Right lobe of liver (tissue), 6 donors: ENCODE data around the gene CLEC3A. TPM values are rescaled to one million over a fixed set of nuclear protein-coding genes. Genes with fewer than 3 reads are reported as not detected.

Source experiments
- ATAC-seq, 4 donors: fragments of 200-7000 bp; cut with Tn5 transposase; one replicate each; pipeline ENCODE4 v1.9.1; 2020; ENCODE audit warnings: mild to moderate bottlenecking in 4 of 4, moderate library complexity in 4 of 4
- DNase-seq, 3 donors: peaks; one replicate each; pipeline ENCODE4 v3.0.0-alpha.2; 2020
- H3K27ac ChIP-seq, 3 donors: fragments of 200-600 bp; one replicate each; pipeline ENCODE4 v1.8.0; 2022
- H3K27me3 ChIP-seq, 2 donors: fragments of 200-600 bp; one replicate each; pipeline ENCODE4 v1.8.0; 2022
- H3K36me3 ChIP-seq, 4 donors: fragments of 200-600 bp; sonication (generic) in 1 of 4; one replicate each; pipeline versions ENCODE4 v1.5.1 to v1.8.0; 2017 to 2022; ENCODE audit warnings: control low read depth in 1 of 4
- H3K4me1 ChIP-seq, 4 donors: fragments of 200-600 bp; sonication (generic) in 1 of 4; one replicate each; pipeline versions ENCODE4 v1.5.1 to v1.8.0; 2017 to 2022; ENCODE audit warnings: control low read depth in 1 of 4
- H3K4me3 ChIP-seq, 3 donors: fragments of 200-600 bp; one replicate each; pipeline ENCODE4 v1.8.0; 2022
- H3K9me3 ChIP-seq, 4 donors: fragments of 200-600 bp; sonication (generic) in 1 of 4; one replicate each; pipeline versions ENCODE4 v1.5.1 to v1.8.0; 2017 to 2022; ENCODE audit warnings: control low read depth in 1 of 4
- POLR2A ChIP-seq: fragments of 450-650 bp; IDR thresholded peaks from one replicate; pipeline ENCODE4 v1.6.1; 2017; ENCODE audit warnings: antibody characterized with exemption, mild to moderate bottlenecking
- WGBS: methylation state at CpG from one replicate; pipeline ENCODE4 v1.1.6; 2018; ENCODE audit warnings: low coverage, low lambda C conversion rate; ENCODE audit not compliant: insufficient coverage; ENCODE audit errors: missing lambda C conversion rate; 5-methylcytosine and 5-hydroxymethylcytosine counted together
- intact Hi-C, 2 donors: fragments of 100-400 bp; cut with DNase I; formaldehyde crosslinking; loops; one replicate each; pipeline versions ENCODE4 v1.11.2 to v1.14.1; 2022
- total RNA-seq, 6 experiments: library from RNA; depleted of rRNA in 2 of 6; stranded (reverse); fragments of >200 nt in 2 of 6; fragmentation: NEBNext Ultra II Directional in 3 of 6; extraction: Animal tissue kit (Norgen Biotek cat#: 25700) in 3 of 6; gene quantifications; one replicate each; pipeline versions ENCODE4 v1.1.0 to v1.2.4, GENCODE V29; 2016 to 2023
- TF ChIP-seq, protein P1 (sequence below), 4 donors: fragments of 200-600 bp in 3 of 4; fragments of 450-650 bp in 1 of 4; IDR thresholded peaks; one replicate each; pipeline versions ENCODE4 v1.5.1 to v1.8.0; 2016 to 2022; ENCODE audit warnings: antibody characterized with exemption in 4 of 4, mild to moderate bottlenecking in 2 of 4
- donor health status: DM: no; HTN: yes; CAD: no.
- donor health status: DM: no; HTN: no; CAD: no.
- donor health status: DM: no; HTN: no; CAD: no.
- donor health status: DM: no; HTN: yes; CAD: no.
- donor health status: DM: no; HTN: yes; CAD: no.

Gene CLEC3A
- total RNA-seq, 6 experiments from 2014 or later = not detected

DNA sequence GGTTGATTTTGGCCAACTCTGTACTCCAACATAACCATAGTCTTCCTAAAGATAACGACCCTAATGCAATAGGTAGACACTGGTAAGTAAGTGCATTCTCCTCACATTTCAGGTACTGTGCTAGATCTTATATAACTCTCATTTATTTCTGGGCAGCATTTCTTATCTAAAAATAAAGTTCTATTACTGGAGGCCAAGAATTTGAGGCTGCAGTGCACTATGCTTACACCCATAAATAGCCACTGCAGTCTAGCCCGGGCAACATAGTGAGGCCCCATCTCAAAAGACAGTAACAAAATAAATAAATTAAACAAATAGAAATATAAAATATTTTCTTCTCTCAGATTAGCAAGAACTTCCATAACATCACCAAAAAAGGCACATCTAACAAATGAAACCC lies 12.7 kb downstream of the CLEC3A start:
- 40% methylated on average over 2 of the region's 2 CpGs for WGBS
- no peaks in the 10 kb centered on the region for H3K36me3 ChIP-seq
- ATAC-seq = no peak

DNA sequence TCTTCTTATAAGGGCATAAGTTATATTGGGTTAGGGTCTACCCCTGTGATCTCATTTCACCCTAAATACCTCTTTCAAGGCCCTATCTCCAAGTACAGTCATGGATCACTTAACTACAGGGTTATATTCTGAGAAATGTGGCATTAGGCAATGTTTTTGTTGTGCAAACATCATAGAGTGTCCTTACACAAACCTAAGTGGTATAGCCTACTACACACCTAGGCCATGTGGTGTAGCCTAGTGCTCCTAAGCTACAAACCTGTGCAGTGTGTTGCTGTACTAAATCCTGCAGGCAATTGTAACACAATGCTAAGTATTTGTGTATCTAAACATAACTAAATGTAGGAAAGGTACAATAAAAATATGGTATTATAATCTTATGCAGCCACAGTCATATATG lies 18.0 kb downstream of the CLEC3A start:
- H3K4me3 ChIP-seq = no peak overlapping the region
- no peak for TF ChIP-seq POLR2A
- TF ChIP-seq, protein P1, sequence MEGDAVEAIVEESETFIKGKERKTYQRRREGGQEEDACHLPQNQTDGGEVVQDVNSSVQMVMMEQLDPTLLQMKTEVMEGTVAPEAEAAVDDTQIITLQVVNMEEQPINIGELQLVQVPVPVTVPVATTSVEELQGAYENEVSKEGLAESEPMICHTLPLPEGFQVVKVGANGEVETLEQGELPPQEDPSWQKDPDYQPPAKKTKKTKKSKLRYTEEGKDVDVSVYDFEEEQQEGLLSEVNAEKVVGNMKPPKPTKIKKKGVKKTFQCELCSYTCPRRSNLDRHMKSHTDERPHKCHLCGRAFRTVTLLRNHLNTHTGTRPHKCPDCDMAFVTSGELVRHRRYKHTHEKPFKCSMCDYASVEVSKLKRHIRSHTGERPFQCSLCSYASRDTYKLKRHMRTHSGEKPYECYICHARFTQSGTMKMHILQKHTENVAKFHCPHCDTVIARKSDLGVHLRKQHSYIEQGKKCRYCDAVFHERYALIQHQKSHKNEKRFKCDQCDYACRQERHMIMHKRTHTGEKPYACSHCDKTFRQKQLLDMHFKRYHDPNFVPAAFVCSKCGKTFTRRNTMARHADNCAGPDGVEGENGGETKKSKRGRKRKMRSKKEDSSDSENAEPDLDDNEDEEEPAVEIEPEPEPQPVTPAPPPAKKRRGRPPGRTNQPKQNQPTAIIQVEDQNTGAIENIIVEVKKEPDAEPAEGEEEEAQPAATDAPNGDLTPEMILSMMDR (IDR thresholded peaks at IDR 0.05) = no peak
- intact Hi-C loops = no loop called here
- H3K4me1 ChIP-seq = no peaks in the 10 kb centered on the region
- H3K27ac ChIP-seq = no peak overlapping the region
- no peaks in the 10 kb centered on the region for H3K27me3 ChIP-seq
- DNase-seq (no peak), ATAC-seq (no peak)
- no peaks in the 10 kb centered on the region for H3K36me3 ChIP-seq
- H3K9me3 ChIP-seq = no peaks in the 10 kb centered on the region

More for the DNA sequence above, 12.7 kb downstream of the CLEC3A start:
- DNase-seq = no peak
- no peaks in the 10 kb centered on the region for H3K4me1 ChIP-seq
- no peak overlapping the region for H3K27ac ChIP-seq
- TF ChIP-seq, protein P1 (IDR thresholded peaks at IDR 0.05) = no peak
- TF ChIP-seq POLR2A = no peak
- no peaks in the 10 kb centered on the region for H3K9me3 ChIP-seq
- intact Hi-C loops = no loop called here
- no peaks in the 10 kb centered on the region for H3K27me3 ChIP-seq
- H3K4me3 ChIP-seq = no peak overlapping the region

DNA sequence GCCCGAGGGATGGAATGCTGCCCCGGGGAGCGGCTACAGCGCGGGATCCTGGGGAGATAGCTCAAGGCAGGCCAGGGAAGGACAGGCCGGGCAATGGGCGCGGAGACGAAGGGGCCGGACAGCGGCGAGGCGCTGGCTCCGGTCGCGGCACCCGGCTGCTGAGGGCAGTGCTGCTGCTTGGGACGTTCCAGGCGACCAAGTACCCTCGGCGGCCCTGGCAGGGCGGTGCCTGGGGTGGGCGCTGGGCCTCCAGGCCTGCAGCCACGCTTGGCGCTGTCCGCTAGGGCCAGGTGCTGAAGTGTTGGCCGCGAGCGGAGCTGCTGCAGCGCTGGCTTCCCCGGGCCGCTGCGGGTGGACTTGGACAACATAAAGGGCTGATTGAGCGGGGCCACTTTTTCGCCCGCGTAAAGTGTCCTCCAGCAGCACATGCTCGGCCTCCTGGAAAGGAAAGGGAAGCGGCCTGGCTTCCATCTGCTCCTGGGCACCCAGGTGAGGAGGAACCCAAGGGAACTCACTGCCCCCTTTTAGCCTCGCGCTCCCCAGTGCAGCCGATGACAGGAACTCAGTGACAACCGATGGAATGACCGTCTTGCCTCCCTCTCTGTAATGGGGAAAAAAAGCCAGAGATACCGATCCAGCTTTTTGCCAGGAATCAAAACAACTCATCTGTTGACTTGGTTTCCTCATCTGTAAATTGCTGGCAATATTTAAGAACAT lies 23.7 kb downstream of the CLEC3A start:
- peaks cover 0 to 4% (median 0%) of the 10 kb centered on the region in 4 donors for H3K4me1 ChIP-seq
- H3K9me3 ChIP-seq = no peaks in the 10 kb centered on the region
- H3K27ac ChIP-seq = no peak overlapping the region
- no peaks in the 10 kb centered on the region for H3K27me3 ChIP-seq
- no peaks in the 10 kb centered on the region for H3K36me3 ChIP-seq
- ATAC-seq (peak; percentile 68 to 96 (median 88)), DNase-seq (peak; percentile 49 to 75 (median 65))
- TF ChIP-seq, protein P1 (IDR thresholded peaks at IDR 0.05) = no peak
- TF ChIP-seq POLR2A = no peak
- intact Hi-C loops = no loop called here
- H3K4me3 ChIP-seq = no peak overlapping the region
- WGBS = 8% methylated on average over 16 of the region's 45 CpGs

DNA sequence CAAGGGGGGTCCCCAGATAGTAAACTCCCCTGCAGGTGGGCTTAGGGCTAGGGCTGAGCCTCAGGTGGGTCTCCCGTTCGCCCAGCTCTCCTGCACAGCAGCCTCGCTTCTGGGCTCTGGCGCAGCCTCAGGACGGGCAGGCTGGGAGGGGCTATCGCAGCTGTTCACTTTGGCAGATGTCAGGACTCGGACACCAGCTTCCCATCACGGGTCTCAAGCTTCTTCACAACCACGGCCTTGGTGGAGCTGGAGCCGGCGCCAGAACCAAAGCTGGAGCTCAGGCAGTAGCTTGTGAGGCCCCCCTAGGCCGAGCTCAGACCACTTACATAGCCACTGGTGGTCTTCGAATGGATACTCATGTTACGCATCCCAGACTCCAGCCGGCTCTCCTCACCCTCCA lies 26.0 kb downstream of the CLEC3A start:
- H3K36me3 ChIP-seq = no peaks in the 10 kb centered on the region
- no peak overlapping the region for H3K27ac ChIP-seq
- no peak overlapping the region for H3K4me3 ChIP-seq
- H3K9me3 ChIP-seq = no peaks in the 10 kb centered on the region
- no peak for DNase-seq
- TF ChIP-seq POLR2A = no peak
- TF ChIP-seq, protein P1 (IDR thresholded peaks at IDR 0.05) = no peak
- peaks cover 0 to 4% (median 0%) of the 10 kb centered on the region in 4 donors for H3K4me1 ChIP-seq
- ATAC-seq = no peak
- WGBS = 73% methylated on average over 5 of the region's 15 CpGs
- H3K27me3 ChIP-seq = no peaks in the 10 kb centered on the region
- intact Hi-C loops = no loop called here
